Neutrophil (primary cell): ENCODE results near the gene B4GALNT3.
A peak's percentile ranks its signal among the peaks of the same experiment; 100 is the strongest.

Source experiments
- H3K27ac ChIP-seq: fragments of 200-600 bp; sonication (generic); 2 replicates; pipeline ENCODE4 v1.5.1; 2016; ENCODE audit warnings: mild to moderate bottlenecking, moderate library complexity
- H3K27me3 ChIP-seq: fragments of 200-600 bp; sonication (generic); 2 replicates; pipeline ENCODE4 v1.6.0; 2016; ENCODE audit warnings: mild to moderate bottlenecking
- H3K36me3 ChIP-seq: fragments of 200-600 bp; sonication (generic); 2 replicates; pipeline ENCODE4 v1.5.1; 2017
- H3K4me1 ChIP-seq, 2 experiments: fragments of 200-600 bp in 1 of 2; sonication (generic) in 1 of 2; 1 replicate in 1 of 2; 2 replicates in 1 of 2; pipeline versions ENCODE4 v1.5.1 to v1.6.1; 2013 to 2016; ENCODE audit warnings: low read depth in 1 of 2, low read length in 1 of 2, mild to moderate bottlenecking in 1 of 2, moderate library complexity in 1 of 2; ENCODE audit not compliant: control insufficient read depth in 1 of 2, insufficient read depth in 1 of 2
- H3K4me3 ChIP-seq, 2 experiments: fragments of 200-600 bp in 1 of 2; sonication (generic) in 1 of 2; 1 replicate in 1 of 2; 2 replicates in 1 of 2; pipeline ENCODE4 v1.5.1; 2013 to 2016; ENCODE audit warnings: low read depth in 1 of 2, low read length in 1 of 2, mild to moderate bottlenecking in 1 of 2, moderate library complexity in 1 of 2
- H3K9me3 ChIP-seq: fragments of 200-600 bp; sonication (generic); 2 replicates; pipeline ENCODE4 v1.5.1; 2016
- TF ChIP-seq, protein P1 (sequence below): fragments of 200-600 bp; sonication (generic); IDR thresholded peaks from 2 replicates; pipeline ENCODE4 v1.5.1; 2016; ENCODE audit warnings: antibody characterized with exemption

B4GALNT3 gene

DNA sequence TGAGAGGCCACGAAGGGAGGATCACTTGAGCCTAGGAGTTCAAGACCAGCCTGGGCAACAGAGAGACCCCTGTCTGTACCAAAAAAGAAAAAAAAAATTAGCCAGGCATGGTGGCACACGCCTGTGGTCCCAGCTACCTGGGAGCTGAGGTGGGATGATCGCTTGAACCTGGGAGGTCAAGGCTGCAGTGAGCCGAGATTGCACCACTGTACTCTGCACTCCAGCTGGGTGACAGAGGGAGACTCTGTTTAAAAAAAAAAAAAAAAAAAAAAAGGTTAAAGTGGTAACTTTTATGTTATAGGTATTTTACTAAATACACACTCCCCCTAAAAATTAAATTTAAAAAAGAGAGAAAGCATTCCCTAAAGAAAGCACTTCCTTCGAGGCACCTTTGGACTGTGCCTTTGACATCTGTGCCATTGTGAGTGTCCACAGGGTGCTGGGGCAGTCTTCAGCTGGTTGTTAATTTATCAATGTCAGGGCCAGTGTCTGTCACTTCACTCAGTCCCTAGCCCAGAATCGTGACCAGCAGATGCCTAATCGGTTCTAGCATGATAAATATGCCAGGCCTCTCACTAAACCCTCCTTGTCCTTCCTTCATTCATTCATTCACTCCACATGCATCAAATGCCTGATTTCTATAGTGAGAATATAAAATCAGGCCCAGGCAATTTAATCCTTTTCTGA is 63.1 kb downstream of the B4GALNT3 start:
- H3K9me3 ChIP-seq, result no peaks in the 10 kb centered on the region
- TF ChIP-seq, protein P1, sequence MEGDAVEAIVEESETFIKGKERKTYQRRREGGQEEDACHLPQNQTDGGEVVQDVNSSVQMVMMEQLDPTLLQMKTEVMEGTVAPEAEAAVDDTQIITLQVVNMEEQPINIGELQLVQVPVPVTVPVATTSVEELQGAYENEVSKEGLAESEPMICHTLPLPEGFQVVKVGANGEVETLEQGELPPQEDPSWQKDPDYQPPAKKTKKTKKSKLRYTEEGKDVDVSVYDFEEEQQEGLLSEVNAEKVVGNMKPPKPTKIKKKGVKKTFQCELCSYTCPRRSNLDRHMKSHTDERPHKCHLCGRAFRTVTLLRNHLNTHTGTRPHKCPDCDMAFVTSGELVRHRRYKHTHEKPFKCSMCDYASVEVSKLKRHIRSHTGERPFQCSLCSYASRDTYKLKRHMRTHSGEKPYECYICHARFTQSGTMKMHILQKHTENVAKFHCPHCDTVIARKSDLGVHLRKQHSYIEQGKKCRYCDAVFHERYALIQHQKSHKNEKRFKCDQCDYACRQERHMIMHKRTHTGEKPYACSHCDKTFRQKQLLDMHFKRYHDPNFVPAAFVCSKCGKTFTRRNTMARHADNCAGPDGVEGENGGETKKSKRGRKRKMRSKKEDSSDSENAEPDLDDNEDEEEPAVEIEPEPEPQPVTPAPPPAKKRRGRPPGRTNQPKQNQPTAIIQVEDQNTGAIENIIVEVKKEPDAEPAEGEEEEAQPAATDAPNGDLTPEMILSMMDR, result no peak
- peaks cover 28 to 36% of the 10 kb centered on the region in 2 experiments for H3K4me1 ChIP-seq
- no peak overlapping the region for H3K27ac ChIP-seq
- no peaks in the 10 kb centered on the region for H3K36me3 ChIP-seq
- peaks cover 32% of the 10 kb centered on the region for H3K27me3 ChIP-seq
- no peak overlapping the region for H3K4me3 ChIP-seq

DNA sequence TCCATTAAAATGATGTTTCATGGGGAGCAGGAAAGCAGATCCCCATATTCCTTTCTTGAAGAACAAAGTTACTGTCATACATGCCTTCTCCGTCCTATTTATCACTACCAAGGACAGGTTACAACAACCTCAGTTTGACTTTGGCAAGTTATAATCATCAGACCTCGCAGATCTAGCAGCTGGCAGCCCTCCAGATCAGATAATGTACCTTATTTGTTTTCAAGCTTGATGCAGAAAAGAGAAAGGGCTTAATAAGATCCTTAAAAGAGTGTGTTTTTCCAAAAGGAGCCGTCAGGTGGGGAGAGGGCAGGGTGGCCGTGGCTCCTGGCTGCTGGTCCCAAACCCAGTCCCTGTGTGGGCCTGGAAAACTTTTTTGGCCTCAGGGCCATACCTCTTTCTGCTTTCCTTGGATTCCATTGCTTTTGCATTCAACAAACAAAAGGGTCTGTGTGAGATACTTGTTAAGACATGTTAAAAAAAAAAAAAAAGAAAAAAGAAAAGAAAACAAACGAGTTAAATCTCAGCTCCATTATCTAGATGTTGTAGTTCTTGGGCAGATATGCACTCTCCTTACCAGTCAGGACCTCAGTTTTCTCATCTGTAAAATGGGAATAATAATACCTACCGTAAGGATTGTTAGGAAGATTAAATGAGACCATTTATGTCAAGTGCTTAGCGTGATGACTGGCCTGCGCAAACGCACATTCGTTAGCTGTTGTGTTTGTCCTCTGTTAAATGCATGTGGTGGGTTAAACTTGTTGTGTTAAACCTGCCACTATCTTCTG is 64.6 kb downstream of the B4GALNT3 start:
- TF ChIP-seq, protein P1, result no peak
- Histone ChIP-seq H3K4me1 (peaks cover 29 to 37% of the 10 kb centered on the region in 2 experiments), H3K27ac (no peak overlapping the region), H3K27me3 (peaks cover 17% of the 10 kb centered on the region), H3K36me3 (no peaks in the 10 kb centered on the region), H3K4me3 (no peak overlapping the region), H3K9me3 (no peaks in the 10 kb centered on the region)

DNA sequence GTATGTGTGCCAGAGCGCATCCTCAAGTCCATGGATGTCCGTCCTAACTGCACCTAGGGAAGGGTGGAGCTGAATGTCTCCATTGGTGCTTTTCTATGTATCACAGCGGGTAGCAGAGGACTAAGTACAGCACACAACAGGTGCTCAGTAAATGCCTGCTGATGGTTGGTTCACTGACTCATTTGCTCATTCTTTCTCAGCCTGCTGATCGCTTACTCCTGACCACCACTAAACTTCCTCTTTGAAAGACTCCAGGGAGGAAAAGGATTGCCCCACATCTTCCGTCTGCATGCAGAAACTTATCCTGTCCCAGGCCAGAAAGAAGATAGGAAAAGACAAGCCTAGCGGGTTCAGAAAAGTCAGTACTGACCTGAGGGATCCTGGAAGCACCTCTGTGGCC is 66.3 kb downstream of the B4GALNT3 start:
- Histone ChIP-seq H3K27me3 (no peaks in the 10 kb centered on the region), H3K4me1 (peaks cover 29 to 37% of the 10 kb centered on the region in 2 experiments), H3K27ac (peak overlapping the region; percentile 53), H3K36me3 (no peaks in the 10 kb centered on the region), H3K4me3 (no peak overlapping the region), H3K9me3 (peaks cover 8% of the 10 kb centered on the region)
- TF ChIP-seq, protein P1, result no peak

DNA sequence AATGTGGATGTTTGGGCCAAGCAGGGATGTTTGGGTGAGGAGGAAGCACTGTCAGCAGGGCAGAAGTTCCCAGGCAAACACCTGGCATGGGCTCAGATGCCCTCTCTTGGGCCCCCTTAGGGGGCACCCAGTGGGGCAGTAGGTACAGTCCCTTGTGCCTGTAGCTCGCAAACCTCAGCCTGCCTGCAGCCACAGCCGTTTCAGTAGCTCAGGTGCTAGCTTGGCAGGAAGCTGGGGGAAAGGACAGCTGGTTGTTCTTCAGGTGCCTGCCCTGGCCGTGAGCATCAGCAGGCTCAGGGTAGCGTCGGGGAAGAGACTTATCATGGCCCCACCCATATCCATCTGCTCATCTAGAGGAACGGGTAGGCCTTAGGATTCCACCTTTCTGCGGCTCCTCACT is 67.5 kb downstream of the B4GALNT3 start:
- Histone ChIP-seq H3K4me1 (peaks cover 29 to 33% of the 10 kb centered on the region in 2 experiments), H3K36me3 (no peaks in the 10 kb centered on the region), H3K9me3 (peaks cover 8% of the 10 kb centered on the region), H3K27me3 (no peaks in the 10 kb centered on the region), H3K4me3 (no peak overlapping the region), H3K27ac (peak overlapping the region; percentile 53)
- TF ChIP-seq, protein P1, result no peak

DNA sequence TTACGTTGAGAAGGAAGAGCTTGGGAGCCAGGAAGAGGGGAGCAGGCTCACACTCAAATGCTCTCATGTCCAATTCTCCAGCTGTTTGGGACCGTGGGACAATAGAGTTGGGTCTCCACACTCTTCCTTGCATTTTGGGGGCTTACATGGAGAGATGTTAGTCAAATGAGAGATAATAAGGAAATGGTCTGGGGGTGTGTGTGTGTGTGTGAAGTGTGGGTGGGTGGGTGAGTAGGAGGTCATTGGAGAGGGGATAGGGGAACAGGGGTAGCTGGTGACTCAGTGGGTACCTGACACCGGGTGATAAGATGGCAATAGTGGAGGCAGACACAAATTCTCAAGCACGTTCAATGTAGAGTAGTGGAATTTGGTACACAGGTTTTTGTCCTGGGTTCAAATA is 68.0 kb downstream of the B4GALNT3 start:
- TF ChIP-seq, protein P1, result no peak
- no peaks in the 10 kb centered on the region for H3K36me3 ChIP-seq
- no peak overlapping the region for H3K4me3 ChIP-seq
- H3K27me3 ChIP-seq, result no peaks in the 10 kb centered on the region
- H3K27ac ChIP-seq, result peak overlapping the region; percentile 53
- H3K4me1 ChIP-seq, result peaks cover 29% of the 10 kb centered on the region in 2 experiments
- peaks cover 8% of the 10 kb centered on the region for H3K9me3 ChIP-seq
